BLaER1 (cell line): Measurements from ENCODE around the gene IFNLR1.

ENCODE experiments used
- H3K27ac ChIP-seq: shearing (Covaris generic); formaldehyde crosslinking; 2 replicates; pipeline ENCODE4 v1.8.1; 2022
- H3K27me3 ChIP-seq: shearing (Covaris generic); formaldehyde crosslinking; 2 replicates; pipeline ENCODE4 v1.8.1; 2022
- H3K36me3 ChIP-seq: shearing (Covaris generic); formaldehyde crosslinking; 2 replicates; pipeline ENCODE4 v1.8.1; 2022
- H3K4me1 ChIP-seq: shearing (Covaris generic); formaldehyde crosslinking; 2 replicates; pipeline ENCODE4 v1.8.1; 2022
- H3K4me2 ChIP-seq: shearing (Covaris generic); formaldehyde crosslinking; 2 replicates; pipeline ENCODE4 v1.8.1; 2022
- H3K4me3 ChIP-seq: shearing (Covaris generic); formaldehyde crosslinking; 2 replicates; pipeline ENCODE4 v1.8.1; 2022
- H3K9ac ChIP-seq: shearing (Covaris generic); formaldehyde crosslinking; 2 replicates; pipeline ENCODE4 v1.8.1; 2022
- H3K9me3 ChIP-seq: shearing (Covaris generic); formaldehyde crosslinking; 2 replicates; pipeline ENCODE4 v1.8.1; 2022
- H4K20me1 ChIP-seq: shearing (Covaris generic); formaldehyde crosslinking; 2 replicates; pipeline ENCODE4 v1.8.1; 2022
- Cebpa-rat ChIP-seq: shearing (Covaris generic); IDR thresholded peaks from 2 replicates; pipeline ENCODE4 v1.8.1; 2022

The IFNLR1 gene

DNA sequence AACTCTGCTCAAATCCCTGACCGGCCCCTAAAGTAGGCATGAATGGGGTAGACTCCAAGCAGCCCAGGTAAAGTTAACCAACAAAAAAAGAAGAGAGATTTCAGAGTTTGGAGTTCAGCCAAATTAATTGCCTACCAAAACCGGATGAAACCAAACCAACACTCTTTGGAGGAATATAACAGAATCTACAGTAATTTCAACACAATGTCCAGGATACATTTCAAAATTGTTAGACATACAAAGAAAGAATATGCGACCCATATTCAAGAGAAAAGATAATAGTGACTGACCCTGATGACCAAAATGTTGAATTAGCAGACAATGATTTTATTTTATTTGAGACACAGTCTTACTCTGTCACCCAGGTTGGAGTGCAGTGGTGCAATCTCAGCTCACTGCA, 56.7 kb downstream of the IFNLR1 start:
- H3K36me3 ChIP-seq: no peaks in the 10 kb centered on the region
- no peak for TF ChIP-seq Cebpa-rat
- H4K20me1 ChIP-seq: no peaks in the 10 kb centered on the region
- no peak overlapping the region for H3K4me2 ChIP-seq
- no peak overlapping the region for H3K9ac ChIP-seq
- H3K4me1 ChIP-seq: no peaks in the 10 kb centered on the region
- H3K27ac ChIP-seq: no peak overlapping the region
- peaks cover 52% of the 10 kb centered on the region for H3K9me3 ChIP-seq
- no peak overlapping the region for H3K4me3 ChIP-seq
- H3K27me3 ChIP-seq: no peaks in the 10 kb centered on the region

DNA sequence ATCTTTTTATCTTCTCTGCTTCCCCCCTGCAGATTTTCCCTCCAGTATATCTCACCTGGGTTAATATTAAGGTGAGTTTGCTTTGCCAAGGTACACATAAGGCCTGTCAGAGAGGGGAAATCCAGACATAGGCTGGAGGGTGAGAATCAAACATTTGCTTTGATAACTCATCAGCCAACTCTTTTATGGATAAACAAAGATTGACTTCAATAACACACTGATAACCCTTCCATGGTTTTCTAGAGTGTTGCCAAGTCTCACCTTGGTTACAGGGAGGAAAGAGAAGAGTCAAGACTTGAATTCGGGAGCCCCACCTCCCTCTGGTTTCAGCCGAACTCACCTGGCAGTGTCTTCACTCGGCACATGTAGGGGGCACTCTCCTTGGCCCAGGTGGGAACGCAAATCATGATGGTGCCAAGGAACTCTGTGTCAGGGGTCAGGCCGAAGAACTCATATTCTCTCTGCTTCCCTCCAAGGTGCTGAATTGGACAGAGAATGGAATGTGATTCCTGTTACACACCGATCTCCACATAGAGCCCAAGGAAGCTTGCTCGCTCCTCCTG, 59.2 kb downstream of the IFNLR1 start:
- Histone ChIP-seq H3K9me3 (peaks cover 37% of the 10 kb centered on the region), H3K36me3 (no peaks in the 10 kb centered on the region), H3K4me3 (no peak overlapping the region), H3K4me1 (no peaks in the 10 kb centered on the region), H4K20me1 (no peaks in the 10 kb centered on the region), H3K4me2 (no peak overlapping the region), H3K27ac (no peak overlapping the region), H3K27me3 (no peaks in the 10 kb centered on the region), H3K9ac (no peak overlapping the region)
- TF ChIP-seq Cebpa-rat: no peak

DNA sequence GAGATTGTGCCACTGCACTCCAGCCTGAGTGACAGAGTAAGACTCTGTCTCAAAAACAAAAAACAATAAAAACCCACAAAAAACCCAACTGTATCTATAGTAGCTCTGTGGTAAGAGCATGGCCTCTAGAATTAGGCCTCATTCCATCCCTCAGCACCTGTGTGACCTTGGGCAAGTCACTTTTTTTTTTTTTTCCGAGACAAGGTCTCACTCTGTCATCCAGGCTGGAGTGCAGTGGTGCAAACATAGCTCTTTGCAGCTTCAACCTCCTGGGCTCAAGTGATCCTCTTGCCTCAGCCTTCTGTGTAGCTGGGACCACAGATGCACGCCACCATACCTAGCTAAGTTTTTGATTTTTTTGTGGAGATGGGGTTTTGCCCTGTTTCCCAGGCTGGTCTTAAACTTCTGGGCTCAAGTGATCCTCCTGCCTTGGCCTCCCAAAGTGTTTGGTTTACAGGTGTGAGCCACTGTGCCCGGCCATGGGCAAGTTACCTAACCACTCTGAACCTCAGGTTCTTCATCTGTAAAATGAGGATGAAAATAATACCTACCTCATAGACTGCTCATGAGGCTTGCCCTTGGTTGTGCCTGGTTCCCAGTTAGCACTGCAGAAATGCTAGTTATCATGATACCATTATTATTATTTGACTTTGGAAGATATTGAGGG, 59.8 kb downstream of the IFNLR1 start:
- Histone ChIP-seq H3K27ac (no peak overlapping the region), H3K9ac (no peak overlapping the region), H3K4me1 (no peaks in the 10 kb centered on the region), H4K20me1 (no peaks in the 10 kb centered on the region), H3K4me3 (no peak overlapping the region), H3K4me2 (no peak overlapping the region), H3K27me3 (no peaks in the 10 kb centered on the region), H3K9me3 (peaks cover 35% of the 10 kb centered on the region), H3K36me3 (no peaks in the 10 kb centered on the region)
- no peak for TF ChIP-seq Cebpa-rat

DNA sequence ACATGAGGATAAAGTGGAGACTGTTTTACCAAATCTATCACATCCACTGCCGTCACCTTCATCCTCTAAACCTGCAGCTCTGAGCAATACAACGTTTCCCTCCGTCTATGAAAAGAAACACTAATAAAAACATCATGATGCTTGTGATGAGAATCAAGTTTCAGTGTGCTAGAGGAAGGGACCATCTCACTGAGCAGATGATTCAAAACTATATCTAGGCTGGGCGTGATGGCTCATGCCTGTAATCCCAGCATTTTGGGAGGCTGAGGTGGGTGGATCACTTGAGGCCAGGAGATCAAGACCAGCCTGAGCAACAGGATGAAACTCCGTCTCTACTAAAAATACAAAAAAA, 60.4 kb downstream of the IFNLR1 start:
- Histone ChIP-seq H3K9ac (no peak overlapping the region), H3K4me3 (no peak overlapping the region), H3K36me3 (no peaks in the 10 kb centered on the region), H3K4me2 (no peak overlapping the region), H3K27ac (no peak overlapping the region), H3K27me3 (no peaks in the 10 kb centered on the region), H3K4me1 (no peaks in the 10 kb centered on the region), H3K9me3 (peaks cover 29% of the 10 kb centered on the region), H4K20me1 (no peaks in the 10 kb centered on the region)
- no peak for TF ChIP-seq Cebpa-rat

DNA sequence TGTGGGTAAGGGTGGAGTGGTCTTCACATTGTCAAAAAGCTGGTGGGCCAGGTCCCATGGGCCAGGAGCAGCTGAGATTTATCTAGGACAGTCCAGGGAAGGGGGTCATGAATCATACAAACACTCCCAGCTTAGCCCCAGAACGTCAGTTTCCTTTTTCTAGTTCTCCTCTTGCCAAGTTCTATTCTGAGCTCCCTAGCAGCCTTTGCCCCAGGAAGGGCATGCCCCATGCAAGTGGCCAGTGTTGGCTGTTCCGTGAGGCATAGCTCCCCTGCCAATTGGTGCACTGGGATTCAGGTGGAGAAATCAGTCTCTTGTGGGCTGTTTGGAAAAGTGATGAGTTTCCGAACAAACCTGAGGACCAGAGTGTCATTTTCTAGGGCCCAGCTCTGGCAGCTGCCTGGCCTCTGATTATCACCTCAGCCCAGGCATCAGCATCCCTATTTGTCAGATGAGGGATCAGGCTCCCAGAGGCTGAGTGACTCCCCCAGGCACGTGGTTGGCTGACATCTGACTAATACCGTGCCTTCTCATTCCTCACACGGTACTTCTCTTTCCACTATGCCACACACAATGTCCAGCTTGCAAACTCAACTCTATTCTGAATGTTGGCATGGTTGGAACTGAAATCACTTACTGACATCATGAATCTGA, 60.9 kb downstream of the IFNLR1 start:
- Histone ChIP-seq H3K27ac (no peak overlapping the region), H3K27me3 (no peaks in the 10 kb centered on the region), H3K4me3 (no peak overlapping the region), H3K9ac (no peak overlapping the region), H3K4me2 (no peak overlapping the region), H3K36me3 (no peaks in the 10 kb centered on the region), H3K4me1 (no peaks in the 10 kb centered on the region), H4K20me1 (no peaks in the 10 kb centered on the region), H3K9me3 (peaks cover 26% of the 10 kb centered on the region)
- TF ChIP-seq Cebpa-rat: no peak

DNA sequence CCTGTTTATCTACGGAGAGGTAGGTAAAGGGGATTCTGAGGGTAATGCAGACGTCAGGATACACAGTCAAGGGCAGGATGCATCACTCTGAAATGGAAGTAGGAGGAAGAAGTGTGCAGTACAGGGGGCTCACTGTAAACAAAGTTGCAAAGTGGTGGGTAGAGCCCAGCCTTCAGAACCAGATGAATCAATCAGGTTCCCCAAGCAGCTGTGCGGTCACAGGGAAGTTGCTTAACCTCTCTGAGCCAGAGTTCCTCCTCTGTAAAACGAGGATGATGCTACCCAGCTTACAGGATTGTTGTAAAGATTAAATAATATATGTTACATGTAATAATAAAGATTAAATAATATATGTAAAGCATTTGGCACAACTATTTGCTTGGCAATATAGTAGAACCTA, 61.6 kb downstream of the IFNLR1 start:
- TF ChIP-seq Cebpa-rat: no peak
- Histone ChIP-seq H3K9ac (no peak overlapping the region), H3K4me1 (peaks cover 4% of the 10 kb centered on the region), H3K4me2 (no peak overlapping the region), H3K4me3 (no peak overlapping the region), H4K20me1 (no peaks in the 10 kb centered on the region), H3K27me3 (no peaks in the 10 kb centered on the region), H3K36me3 (no peaks in the 10 kb centered on the region), H3K9me3 (peaks cover 19% of the 10 kb centered on the region), H3K27ac (no peak overlapping the region)

DNA sequence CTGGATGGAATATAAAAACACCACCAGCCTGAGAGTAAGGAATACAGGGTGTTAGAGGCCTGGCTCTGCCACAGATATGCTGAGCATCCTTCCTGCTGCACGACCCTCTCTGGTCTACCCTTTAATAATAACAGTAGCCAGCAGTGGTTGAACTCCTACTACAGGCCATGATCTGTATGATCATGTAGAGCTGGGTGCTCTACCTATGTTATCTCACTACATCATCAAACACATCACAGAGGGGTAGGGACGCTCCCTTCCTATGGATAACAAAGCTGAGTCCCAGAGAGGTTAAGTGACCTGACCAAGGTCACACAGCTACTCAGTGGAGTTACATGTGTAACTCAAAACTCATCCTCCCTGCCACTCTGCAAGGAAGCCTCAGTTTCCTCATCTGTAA, 62.1 kb downstream of the IFNLR1 start:
- no peak overlapping the region for H3K9ac ChIP-seq
- peaks cover 14% of the 10 kb centered on the region for H3K9me3 ChIP-seq
- TF ChIP-seq Cebpa-rat: no peak
- H3K4me3 ChIP-seq: no peak overlapping the region
- no peaks in the 10 kb centered on the region for H3K36me3 ChIP-seq
- H4K20me1 ChIP-seq: no peaks in the 10 kb centered on the region
- H3K4me1 ChIP-seq: peaks cover 9% of the 10 kb centered on the region
- no peaks in the 10 kb centered on the region for H3K27me3 ChIP-seq
- H3K4me2 ChIP-seq: no peak overlapping the region
- no peak overlapping the region for H3K27ac ChIP-seq

DNA sequence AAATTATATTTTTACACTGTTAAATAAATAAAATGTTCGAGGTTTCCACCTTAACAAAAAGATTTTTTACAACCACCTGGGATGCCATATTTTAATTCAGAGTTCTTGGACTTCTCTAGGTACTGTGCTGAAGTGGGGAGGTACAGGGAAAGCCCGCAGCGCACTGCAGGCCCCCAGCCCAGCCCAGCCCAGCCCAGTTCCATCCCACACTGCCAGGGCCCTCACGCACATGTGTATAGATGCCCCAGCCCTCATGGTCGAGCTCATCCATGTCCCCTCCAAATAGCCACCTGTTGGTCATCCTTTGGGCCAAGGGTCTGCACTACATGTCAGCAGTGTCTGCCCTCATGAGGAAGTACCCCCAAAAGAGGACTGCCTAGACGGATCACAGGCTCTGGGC, 63.5 kb downstream of the IFNLR1 start:
- Histone ChIP-seq H3K27me3 (no peaks in the 10 kb centered on the region), H3K9me3 (0 out of 2 replicates have a peak, but pooled peaks cover under 1% of the 10 kb centered on the region), H3K4me1 (peaks cover 11% of the 10 kb centered on the region), H3K4me2 (no peak overlapping the region), H4K20me1 (no peaks in the 10 kb centered on the region), H3K36me3 (no peaks in the 10 kb centered on the region), H3K27ac (no peak overlapping the region), H3K9ac (no peak overlapping the region), H3K4me3 (no peak overlapping the region)
- TF ChIP-seq Cebpa-rat: no peak

DNA sequence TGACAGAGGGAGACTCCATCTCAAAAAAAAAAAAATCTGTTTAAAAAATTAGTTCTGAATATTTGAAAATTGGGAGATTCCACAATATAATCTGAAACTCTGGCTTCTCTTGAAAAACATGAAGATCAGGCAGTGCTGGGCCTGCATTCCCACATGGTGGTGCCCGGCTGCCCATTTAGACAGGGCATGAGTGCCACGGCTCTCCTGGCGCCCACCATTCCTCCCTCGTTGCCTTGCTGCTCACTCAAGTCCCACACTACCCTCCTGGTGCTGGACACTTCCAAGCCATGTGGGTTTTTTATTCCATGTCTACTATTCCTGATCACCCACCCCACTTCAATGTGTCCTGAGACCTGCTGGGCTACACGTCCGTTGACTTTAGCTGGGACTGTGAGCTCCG, 64.3 kb downstream of the IFNLR1 start:
- H3K9ac ChIP-seq: no peak overlapping the region
- H3K4me1 ChIP-seq: peaks cover 11% of the 10 kb centered on the region
- H3K36me3 ChIP-seq: no peaks in the 10 kb centered on the region
- no peak for TF ChIP-seq Cebpa-rat
- no peak overlapping the region for H3K4me2 ChIP-seq
- no peak overlapping the region for H3K4me3 ChIP-seq
- H3K27ac ChIP-seq: no peak overlapping the region
- no peaks in the 10 kb centered on the region for H3K9me3 ChIP-seq
- no peaks in the 10 kb centered on the region for H4K20me1 ChIP-seq
- H3K27me3 ChIP-seq: no peaks in the 10 kb centered on the region

DNA sequence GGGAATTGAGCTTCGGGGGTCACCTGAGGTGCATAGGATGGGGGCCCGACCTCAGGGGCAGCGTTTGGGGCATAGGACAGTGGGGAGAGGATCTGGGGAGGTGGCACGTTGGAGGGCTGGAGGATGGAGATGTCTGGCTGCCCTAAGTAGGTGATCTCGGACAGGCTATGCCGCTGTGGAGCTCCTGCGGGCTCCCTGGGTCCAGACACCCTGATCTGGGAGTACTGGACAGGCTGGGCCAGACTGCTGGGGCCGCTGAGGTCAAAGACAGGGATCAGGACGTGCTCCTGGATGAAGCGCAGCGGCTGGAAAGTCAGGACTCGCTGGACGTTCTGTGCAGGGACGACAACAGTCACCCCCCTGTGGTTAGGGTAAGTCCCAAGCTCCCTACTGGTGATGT, 65.7 kb downstream of the IFNLR1 start:
- Histone ChIP-seq H3K4me3 (no peak overlapping the region), H3K9me3 (no peaks in the 10 kb centered on the region), H3K27me3 (no peaks in the 10 kb centered on the region), H3K9ac (no peak overlapping the region), H3K36me3 (no peaks in the 10 kb centered on the region), H4K20me1 (no peaks in the 10 kb centered on the region), H3K4me2 (no peak overlapping the region), H3K27ac (no peak overlapping the region), H3K4me1 (peaks cover 11% of the 10 kb centered on the region)
- TF ChIP-seq Cebpa-rat: no peak
